Choroid plexus epithelial cell (primary cell): Measurements from ENCODE around the gene ATP10B.

Experiments
- DNase-seq: peaks from one replicate; pipeline ENCODE4 v3.0.0-alpha.2; 2010; ENCODE audit warnings: low read depth
- H3K4me3 ChIP-seq: 2 replicates; pipeline ENCODE4 v1.5.1; 2011; ENCODE audit warnings: low read depth, mild to moderate bottlenecking, control low read depth, low read length, moderate library complexity
- TF ChIP-seq, protein P1 (sequence below): conservative IDR thresholded peaks from 2 replicates; pipeline ENCODE4 v1.5.1; 2011; ENCODE audit warnings: low read depth, mild to moderate bottlenecking, control low read depth, inconsistent platforms, low read length, moderate library complexity

ATP10B gene

DNA sequence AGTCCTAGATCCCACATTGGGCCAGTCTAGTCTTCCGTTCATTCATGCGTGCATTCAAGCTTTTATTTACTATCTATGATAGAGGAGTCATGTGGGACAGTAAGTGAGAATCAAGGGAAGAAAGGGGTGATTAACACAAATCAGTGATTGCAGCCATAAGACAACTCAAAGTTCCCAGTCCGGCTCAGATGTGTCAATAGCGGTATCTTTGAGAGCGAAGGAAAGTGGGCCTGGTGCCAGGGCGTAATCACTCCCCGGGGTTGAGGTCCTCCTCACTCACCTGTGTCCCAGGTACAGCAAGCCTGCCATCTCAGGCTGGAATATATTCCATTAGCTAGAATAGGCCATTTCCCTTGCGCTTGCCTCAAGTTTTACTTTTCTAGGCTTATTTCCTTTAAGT lies 196.3 kb downstream of the ATP10B start:
- TF ChIP-seq, protein P1, sequence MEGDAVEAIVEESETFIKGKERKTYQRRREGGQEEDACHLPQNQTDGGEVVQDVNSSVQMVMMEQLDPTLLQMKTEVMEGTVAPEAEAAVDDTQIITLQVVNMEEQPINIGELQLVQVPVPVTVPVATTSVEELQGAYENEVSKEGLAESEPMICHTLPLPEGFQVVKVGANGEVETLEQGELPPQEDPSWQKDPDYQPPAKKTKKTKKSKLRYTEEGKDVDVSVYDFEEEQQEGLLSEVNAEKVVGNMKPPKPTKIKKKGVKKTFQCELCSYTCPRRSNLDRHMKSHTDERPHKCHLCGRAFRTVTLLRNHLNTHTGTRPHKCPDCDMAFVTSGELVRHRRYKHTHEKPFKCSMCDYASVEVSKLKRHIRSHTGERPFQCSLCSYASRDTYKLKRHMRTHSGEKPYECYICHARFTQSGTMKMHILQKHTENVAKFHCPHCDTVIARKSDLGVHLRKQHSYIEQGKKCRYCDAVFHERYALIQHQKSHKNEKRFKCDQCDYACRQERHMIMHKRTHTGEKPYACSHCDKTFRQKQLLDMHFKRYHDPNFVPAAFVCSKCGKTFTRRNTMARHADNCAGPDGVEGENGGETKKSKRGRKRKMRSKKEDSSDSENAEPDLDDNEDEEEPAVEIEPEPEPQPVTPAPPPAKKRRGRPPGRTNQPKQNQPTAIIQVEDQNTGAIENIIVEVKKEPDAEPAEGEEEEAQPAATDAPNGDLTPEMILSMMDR = no peak
- H3K4me3 ChIP-seq = no peak overlapping the region

DNA sequence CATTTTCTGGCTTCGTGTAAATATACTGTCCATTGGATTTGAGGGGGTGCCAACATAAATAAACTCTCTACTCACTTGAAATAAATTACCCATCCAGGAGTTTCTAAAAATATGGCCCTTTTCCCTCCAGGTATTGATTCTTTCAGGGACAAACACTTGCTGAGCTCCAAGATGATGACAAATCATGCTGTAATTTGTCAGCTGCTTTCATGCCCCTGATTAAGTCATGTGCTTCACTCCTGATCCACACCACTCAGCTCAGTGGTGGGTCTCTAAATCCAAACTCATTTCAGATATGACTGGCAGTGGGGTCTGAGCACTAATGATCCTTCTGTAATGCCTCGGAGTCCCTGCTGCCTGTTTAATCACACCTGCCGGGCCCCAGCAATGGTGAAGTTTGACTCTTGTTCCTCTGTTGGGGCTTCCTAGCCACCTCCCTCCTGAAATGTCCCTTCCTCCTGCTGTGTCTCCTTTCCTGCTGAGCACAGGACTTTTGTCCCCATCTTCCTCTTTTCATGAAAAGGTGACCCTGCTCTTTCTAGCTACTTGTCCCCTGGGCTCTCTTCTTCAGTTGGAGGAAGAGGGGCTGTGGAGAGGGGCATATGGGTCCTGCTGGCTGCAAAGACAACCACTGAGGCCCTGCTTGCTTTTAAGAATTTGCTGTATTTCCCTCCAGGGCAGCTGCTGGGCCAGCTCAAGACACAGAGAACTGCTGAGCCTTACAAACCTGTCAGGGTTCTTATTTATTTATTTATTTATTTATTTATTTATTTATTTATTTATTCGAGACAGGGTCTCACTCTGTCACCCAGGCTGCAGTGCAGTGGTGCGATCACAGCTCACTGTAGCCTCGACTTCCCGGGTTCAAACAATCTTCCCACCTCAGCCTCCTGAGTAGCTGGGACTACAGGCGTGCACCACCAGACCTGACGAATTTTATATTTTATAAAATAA lies 200.0 kb downstream of the ATP10B start:
- no peak for DNase-seq
- no peak overlapping the region for H3K4me3 ChIP-seq
- TF ChIP-seq, protein P1 = no peak

More for the DNA sequence above, 196.3 kb downstream of the ATP10B start:
- DNase-seq = no peak

DNA sequence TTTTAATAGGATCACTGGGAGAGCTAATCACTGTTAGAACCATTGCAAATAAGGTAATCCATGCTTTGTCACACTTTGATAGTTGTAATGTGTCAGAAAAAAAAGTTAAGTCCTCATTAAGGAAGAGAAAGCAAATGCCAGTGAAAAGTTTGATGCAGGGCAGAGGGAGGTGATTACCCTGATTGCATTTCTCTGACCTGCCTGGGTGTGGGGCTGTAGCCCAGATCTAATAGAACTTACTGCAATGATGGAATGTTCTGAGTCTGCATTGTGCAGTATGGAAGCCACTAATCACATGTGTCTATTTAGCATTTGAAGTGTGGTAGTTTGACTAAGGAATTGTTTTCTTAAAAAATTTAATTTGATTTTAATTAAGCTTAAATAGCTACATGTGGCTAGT lies 202.7 kb downstream of the ATP10B start:
- DNase-seq = no peak
- TF ChIP-seq, protein P1 = no peak

DNA sequence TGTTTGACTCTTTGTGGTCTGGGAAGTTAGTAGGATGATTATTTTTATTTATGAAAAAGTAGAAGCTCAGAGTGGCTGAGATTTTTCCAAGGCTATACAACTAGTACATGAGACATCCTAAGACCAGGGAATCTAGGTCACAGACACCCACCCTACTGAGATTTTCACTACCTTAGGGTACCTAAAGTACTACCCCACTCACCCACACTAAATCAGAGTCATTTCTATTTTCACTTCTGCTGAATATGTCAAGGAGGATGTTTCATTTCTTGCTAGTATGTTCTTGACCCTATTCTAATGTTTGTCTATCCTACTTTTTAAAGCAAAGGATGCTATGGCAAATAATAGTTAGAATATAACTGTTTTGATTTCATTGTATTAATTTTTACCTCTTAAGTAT lies 206.0 kb downstream of the ATP10B start:
- no peak overlapping the region for H3K4me3 ChIP-seq
- DNase-seq = no peak
- TF ChIP-seq, protein P1 = no peak

More for the DNA sequence above, 202.7 kb downstream of the ATP10B start:
- H3K4me3 ChIP-seq = no peak overlapping the region

DNA sequence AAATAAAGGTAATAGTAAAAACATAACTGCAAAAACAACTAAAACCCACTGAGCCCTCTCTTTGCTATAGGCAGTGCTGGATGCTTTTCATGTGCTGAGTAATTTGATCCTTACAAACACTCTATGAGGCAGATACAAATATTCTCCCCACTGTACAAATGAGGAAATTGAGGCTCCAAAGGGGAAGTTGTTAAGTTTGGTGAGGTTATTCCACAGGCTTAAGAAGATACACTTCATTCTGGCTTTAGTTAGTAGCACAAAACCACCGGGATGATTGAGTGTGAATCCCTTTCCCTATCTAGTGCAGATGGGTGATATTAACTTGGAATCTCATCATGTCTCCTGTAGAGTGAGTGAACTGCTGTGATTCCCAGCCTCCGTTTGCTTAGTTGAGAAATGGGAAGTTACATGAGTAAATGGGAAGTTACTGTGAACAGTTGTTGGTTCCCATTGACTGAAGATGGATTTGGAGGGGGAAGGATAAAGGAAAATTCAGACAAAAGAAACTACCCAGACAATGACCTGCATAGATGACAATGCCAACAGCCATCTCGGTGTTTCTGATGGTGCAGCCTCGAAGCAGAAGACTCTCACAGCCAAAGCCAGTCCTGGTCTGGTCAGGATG lies 208.3 kb downstream of the ATP10B start:
- H3K4me3 ChIP-seq = no peak overlapping the region
- no peak for DNase-seq
- TF ChIP-seq, protein P1 = no peak

DNA sequence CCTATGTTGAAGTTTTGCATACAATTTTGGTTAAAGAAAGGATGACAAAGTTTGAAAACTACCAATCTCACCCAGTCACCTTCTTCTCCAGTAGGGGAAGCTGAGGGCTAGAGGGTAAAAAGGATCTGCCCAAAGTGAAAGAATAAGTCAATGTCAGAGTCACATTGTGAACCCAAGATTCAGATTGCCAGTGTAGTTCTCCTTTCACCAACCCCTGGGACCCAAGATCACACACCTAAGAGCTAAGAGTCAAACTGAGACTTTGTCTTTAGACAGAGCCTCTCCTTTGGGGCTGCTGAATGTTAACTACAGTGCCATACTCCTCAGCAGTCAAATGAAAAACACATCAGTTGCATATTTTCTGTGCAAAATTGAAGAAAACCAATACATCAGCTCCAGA lies 210.6 kb downstream of the ATP10B start:
- no peak overlapping the region for H3K4me3 ChIP-seq
- TF ChIP-seq, protein P1 = no peak
- no peak for DNase-seq
